GM21786 (cell line): ENCODE data around the gene GCH1.
"Not testable (repeated sequence)": the region's sequence is repeated elsewhere in the genome, so short reads cannot be mapped to it uniquely, and the experiment has no call there.

Experiments used
- ATAC-seq: cut with Tn5 transposase; IDR thresholded peaks from one replicate; pipeline ENCODE4 v1.9.1; 2021; ENCODE audit not compliant: unreplicated experiment

Gene GCH1

DNA sequence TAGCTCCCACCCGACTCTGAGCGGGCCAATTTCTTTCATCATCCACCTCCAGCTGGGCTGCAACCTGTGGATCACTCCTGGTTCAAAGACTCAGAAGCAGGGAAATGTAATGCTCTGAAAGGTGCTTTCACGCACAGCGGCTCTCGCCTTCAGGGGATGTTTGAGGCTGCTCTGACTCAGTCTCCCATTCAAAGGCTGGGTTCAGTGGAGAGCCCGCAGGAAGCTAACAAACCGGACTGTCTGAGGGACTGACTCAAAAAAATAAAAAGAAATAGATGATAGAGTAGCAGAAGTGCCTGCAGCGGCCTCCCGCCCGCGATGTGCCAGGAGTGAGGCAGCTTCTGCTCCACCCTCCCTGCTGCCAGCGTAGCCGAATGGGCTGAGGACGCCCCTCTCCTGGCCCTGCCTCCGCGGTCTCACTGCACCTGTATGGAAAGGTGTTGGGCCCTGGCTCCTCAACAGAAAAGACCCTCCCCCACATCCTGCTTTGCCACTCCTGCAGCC is 98.0 kb downstream of the GCH1 start:
- ATAC-seq: no peak

DNA sequence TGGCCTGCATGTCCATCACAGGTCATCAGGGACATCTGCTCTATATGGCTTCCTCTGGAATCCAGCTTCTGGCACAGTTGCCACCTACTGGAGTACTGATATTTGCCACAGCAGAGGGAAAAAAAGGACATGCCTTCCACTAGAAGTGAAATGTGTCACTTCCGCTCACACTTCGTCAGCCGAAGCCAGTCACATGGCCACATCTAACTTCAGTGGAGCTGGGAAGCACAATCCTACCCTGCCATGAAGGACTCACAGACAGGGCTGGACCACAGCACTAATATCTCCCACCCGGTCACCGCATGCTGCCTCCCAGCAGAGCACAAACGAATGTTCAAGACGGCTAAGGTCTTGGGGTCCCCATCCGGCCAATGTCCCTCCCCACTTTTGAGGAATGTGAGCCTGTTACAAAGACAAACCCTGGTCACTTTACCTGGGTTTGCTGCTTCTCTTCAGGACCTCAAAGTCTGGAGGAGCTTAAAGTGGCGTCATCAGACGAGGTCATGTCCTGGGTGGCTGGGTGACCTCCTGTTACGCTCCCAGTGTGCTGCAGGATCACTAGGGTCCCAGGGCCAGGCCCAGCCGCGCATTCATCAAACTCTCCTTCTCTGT is 98.6 kb downstream of the GCH1 start:
- no peak for ATAC-seq

DNA sequence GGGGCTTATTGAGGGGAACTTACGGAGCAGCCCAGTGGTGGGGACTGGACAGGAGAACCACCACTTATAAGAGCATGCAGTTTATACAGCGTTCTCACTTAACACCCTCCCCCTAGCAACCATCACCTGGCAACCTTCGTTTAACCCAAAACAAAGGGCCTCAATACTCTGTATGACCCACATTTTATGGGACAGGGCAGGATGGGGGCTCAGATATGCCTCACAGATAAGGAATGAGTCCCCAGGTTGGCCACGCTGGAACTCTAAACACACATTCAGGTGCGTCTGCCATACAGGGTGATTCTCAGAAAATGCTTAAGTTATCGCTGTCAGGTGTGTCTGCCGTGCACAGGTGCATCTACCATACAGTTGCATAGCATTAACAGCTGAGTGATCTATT is 99.2 kb downstream of the GCH1 start:
- ATAC-seq: no peak

DNA sequence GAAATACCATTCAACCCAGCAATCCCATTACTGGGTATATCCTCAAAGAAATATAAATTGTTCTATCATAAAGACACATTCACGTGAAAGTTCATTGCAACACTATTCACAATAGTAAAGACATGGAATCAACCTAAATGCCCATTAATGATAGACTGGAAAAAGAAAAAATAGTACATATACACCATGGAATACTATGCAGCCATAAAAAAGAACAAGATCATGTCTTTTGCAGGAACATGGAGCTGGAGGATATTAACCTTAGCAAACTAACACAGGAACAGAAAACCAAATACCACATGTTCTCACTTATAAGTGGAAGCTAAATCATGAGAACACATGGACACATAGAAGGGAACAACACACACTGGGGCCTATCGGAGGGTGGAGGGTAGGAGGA is 101.1 kb downstream of the GCH1 start:
- ATAC-seq: not testable (repeated sequence)

DNA sequence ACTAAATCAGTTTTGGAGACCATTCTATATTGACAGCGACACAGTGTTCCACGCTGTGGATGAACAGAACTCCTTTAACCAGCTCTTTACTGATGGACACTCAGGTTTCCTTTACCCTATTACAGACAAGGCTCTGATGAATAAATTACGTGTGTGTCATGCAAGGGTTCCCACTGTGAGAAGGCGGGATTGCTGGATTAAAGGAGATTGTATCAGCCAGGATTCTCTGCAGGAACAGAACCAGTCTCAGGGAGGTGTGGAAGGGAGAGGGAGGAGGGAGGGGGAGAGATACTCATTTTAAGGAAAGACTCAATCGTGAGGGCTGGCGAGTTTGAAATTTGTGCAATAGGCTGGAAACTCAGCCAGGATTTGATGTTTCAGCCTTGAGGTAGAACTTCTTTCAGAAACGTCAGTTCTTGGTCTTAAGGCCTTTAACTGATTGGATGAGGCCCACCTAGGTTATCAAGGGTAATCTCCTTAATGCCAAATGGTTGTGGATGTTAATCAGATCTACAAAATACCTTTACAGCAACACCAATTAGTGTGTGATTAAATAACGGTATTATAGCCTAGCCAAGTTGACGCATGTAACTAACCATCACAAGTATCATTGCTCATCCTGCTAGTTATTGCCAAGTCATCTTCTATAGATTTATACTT is 104.0 kb downstream of the GCH1 start:
- no peak for ATAC-seq

DNA sequence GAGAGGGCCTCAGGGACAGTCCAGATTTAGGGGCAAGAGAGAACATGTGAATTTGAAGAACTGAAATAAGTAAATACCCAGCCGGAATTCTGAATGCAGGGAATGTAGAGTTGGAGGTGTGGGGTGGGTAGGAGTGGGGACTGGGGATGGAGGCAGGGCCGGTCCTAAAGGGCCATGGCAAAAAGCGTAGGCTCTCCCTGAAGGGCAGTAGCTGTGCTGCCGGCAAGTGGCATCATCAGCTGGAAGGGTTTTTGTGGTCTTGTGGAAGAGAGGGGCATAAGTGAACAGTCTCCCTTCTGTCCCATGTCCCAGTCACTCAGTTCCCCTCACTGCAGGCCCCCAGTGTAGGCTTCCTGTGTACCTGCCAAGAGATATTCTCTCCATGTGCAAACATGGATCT is 104.6 kb downstream of the GCH1 start:
- no peak for ATAC-seq

DNA sequence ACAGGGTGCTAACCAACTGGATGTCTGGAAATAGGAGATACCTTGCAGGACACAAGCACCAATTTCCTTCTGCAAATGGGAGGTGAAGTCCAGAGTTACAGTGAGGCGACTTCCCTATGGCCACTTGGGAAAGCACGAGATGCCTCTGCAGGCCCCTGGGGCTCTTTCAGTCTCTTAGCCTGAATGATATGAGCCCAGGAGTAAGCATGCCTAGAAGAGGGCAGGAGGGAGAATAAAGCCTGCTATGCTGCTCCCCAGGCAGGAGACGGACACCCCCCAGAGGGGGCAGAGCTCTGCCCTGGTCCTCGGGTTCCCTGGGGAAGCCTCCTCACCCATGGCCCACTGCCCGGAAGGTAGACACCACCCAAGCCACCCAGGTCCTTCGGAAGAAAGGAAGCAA is 105.1 kb downstream of the GCH1 start:
- no peak for ATAC-seq

DNA sequence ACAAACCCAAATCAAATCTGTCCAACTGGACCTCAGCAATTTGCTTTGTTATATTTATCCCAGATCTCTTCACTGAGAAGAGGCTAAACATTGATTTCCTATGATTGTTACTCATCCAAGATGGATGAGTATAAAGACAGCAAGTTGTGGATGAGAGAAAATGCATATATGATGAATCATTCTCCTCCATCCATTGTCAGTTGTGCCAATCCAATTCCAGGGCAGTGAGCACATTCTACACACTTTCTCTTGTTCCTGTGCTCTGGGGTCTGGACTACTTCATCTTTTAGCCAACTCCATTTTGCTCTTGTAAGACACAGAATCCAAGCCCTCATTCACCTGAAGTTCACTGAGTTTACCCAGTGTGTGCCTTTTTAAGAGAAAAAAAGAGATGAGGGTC is 105.7 kb downstream of the GCH1 start:
- ATAC-seq: no peak

DNA sequence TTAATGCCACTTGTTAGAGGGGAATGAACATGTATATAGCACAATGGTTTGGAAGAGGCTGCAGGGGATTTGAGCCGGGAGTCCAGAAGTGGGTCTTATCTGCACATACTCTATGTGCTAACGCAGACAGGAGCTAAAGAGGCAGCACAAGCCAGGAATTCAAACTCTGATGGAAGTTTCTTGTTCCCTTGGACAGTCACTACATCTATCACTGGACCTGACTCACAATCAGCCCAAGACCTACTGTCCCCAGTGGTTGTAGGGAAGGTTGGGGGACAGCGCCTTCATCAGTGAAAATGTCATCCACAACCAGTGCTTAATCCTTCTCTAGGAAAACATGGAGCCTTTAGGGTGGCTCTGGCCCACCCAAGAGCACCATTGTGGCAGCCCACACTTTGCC is 107.8 kb downstream of the GCH1 start:
- no peak for ATAC-seq

DNA sequence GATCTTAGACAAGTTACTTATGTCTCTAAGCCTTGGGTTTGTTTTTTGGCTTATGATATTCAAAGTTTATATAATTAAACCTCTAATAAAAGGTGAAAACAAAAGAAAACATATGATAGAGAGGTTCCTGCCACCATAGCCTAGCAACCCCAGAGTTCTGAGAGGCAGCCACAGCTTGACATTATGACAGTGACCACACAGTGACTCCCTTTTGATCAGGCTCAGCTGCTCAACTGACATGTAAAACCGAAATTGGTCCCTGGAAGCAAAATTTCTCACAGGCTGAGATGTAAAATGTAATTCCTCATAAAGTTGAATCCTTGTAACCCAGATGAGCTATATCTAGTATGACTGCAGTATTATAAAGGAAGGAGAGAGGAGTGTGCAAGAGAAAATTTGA is 108.5 kb downstream of the GCH1 start:
- no peak for ATAC-seq

DNA sequence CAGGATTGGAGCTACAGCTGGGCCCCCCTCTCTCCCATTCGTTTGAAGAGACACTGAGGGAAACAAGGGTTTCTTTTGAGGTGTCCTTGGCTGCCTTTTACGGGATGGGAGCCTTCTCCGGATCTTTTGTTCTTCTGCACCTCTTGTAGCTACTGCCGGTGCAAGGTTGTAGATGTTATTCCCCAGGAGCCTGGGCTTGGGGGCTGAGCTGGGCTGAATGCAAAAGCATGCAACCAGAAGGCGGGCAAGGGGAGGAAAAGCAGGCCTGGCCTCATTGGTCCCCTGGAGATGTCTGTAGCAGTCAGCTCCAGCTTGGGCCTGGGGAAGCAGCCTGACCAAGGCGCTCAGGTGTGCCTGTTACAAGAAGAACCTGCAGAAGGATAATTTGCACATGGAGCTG is 110.3 kb downstream of the GCH1 start:
- ATAC-seq: no peak
